Thyroid gland (tissue), 4 donors: ENCODE measurements around the gene PSTPIP1.

Experiments
- POLR2A ChIP-seq, 2 donors: fragments of 450-650 bp; IDR thresholded peaks; one replicate each; pipeline ENCODE4 v1.6.1; 2017; ENCODE audit warnings: antibody characterized with exemption in 2 of 2, mild to moderate bottlenecking in 2 of 2, moderate library complexity in 1 of 2
- TF ChIP-seq, protein P1 (sequence below), 6 experiments: fragments of 200-600 bp in 3 of 6; fragments of 450-650 bp in 3 of 6; sonication (generic) in 3 of 6; IDR thresholded peaks; one replicate each; pipeline ENCODE4 v1.5.1; 2016 to 2019; ENCODE audit warnings: antibody characterized with exemption in 6 of 6, mild to moderate bottlenecking in 2 of 6, inconsistent platforms in 1 of 6, moderate library complexity in 1 of 6

- TF ChIP-seq, protein P1, sequence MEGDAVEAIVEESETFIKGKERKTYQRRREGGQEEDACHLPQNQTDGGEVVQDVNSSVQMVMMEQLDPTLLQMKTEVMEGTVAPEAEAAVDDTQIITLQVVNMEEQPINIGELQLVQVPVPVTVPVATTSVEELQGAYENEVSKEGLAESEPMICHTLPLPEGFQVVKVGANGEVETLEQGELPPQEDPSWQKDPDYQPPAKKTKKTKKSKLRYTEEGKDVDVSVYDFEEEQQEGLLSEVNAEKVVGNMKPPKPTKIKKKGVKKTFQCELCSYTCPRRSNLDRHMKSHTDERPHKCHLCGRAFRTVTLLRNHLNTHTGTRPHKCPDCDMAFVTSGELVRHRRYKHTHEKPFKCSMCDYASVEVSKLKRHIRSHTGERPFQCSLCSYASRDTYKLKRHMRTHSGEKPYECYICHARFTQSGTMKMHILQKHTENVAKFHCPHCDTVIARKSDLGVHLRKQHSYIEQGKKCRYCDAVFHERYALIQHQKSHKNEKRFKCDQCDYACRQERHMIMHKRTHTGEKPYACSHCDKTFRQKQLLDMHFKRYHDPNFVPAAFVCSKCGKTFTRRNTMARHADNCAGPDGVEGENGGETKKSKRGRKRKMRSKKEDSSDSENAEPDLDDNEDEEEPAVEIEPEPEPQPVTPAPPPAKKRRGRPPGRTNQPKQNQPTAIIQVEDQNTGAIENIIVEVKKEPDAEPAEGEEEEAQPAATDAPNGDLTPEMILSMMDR (IDR thresholded peaks at IDR 0.05): no peak
- TF ChIP-seq POLR2A (IDR thresholded peaks at IDR 0.05): no peak
These were observed 18.8 kb downstream of the PSTPIP1 start for GRCh38 chr15:77013776-77014131.
